Amniotic stem cell (primary cell): ENCODE measurements around the gene ZFAND3.
A peak's percentile ranks its signal among the peaks of the same experiment; 100 is the strongest.

ENCODE experiments used
- DNase-seq: peaks from one replicate; lab custom pipeline; 2025; lab: John Stamatoyannopoulos, UW

ZFAND3 gene

GRCh38 chr6:37827603-37828265 lies 8.2 kb downstream of the ZFAND3 start:
- DNase-seq, result no peak

- no peak for DNase-seq
Observed at GRCh38 chr6:37830225-37830624, 10.7 kb downstream of the ZFAND3 start.

GRCh38 chr6:37831457-37831856 lies 11.9 kb downstream of the ZFAND3 start:
- no peak for DNase-seq

- DNase-seq, result no peak
Observed at GRCh38 chr6:37835923-37836322, 16.4 kb downstream of the ZFAND3 start.

GRCh38 chr6:37838219-37838921 lies 18.8 kb downstream of the ZFAND3 start:
- DNase-seq, result no peak

GRCh38 chr6:37840143-37840939 lies 20.8 kb downstream of the ZFAND3 start:
- DNase-seq, result no peak

GRCh38 chr6:37840940-37841300 lies 21.4 kb downstream of the ZFAND3 start:
- DNase-seq, result no peak

GRCh38 chr6:37845026-37845911 lies 25.7 kb downstream of the ZFAND3 start:
- no peak for DNase-seq

- no peak for DNase-seq
Observed at GRCh38 chr6:37845930-37846329, 26.4 kb downstream of the ZFAND3 start.

- DNase-seq, result no peak
Observed at GRCh38 chr6:37847704-37848103, 28.2 kb downstream of the ZFAND3 start.

GRCh38 chr6:37848371-37848770 lies 28.8 kb downstream of the ZFAND3 start:
- no peak for DNase-seq

- no peak for DNase-seq
Observed at GRCh38 chr6:37850260-37850659, 30.7 kb downstream of the ZFAND3 start.

GRCh38 chr6:37850728-37851285 lies 31.3 kb downstream of the ZFAND3 start:
- DNase-seq, result no peak

- no peak for DNase-seq
Observed at GRCh38 chr6:37851997-37852524, 32.5 kb downstream of the ZFAND3 start.

GRCh38 chr6:37856285-37856684 lies 36.8 kb downstream of the ZFAND3 start:
- no peak for DNase-seq

GRCh38 chr6:37858363-37858762 lies 38.8 kb downstream of the ZFAND3 start:
- no peak for DNase-seq

- DNase-seq, result peak; percentile 38
Observed at GRCh38 chr6:37860226-37860839, 40.8 kb downstream of the ZFAND3 start.

- no peak for DNase-seq
Observed at GRCh38 chr6:37861452-37861851, 41.9 kb downstream of the ZFAND3 start.

GRCh38 chr6:37862430-37862829 lies 42.9 kb downstream of the ZFAND3 start:
- no peak for DNase-seq

GRCh38 chr6:37862992-37863391 lies 43.5 kb downstream of the ZFAND3 start:
- no peak for DNase-seq

GRCh38 chr6:37864250-37864649 lies 44.7 kb downstream of the ZFAND3 start:
- DNase-seq, result no peak
